ENCODE data around the gene MATN3. TPM values are rescaled to one million over a fixed set of nuclear protein-coding genes. Genes with fewer than 3 reads are reported as not detected.

The MATN3 gene
- total and polyA plus RNA-seq, 2 of the 13 experiments (the other 11 are each of a cell fraction or from before 2014, with no cell fraction given): 36.1 to 208 TPM

GRCh38 chr2:20011276-20012031 lies 1.0 kb downstream of the MATN3 start (continued):
- TF ChIP-seq ZNF18 (CRISPR knock-in tag; IDR thresholded peaks at IDR 0.05; ENCODE audit: insufficient replicate concordance) (no peak), NFRKB (IDR thresholded peaks at IDR 0.05) (no peak), KLF12 (CRISPR knock-in tag; IDR thresholded peaks at IDR 0.05; ENCODE audit: borderline replicate concordance) (no peak), CSRNP2 (CRISPR knock-in tag; conservative IDR thresholded peaks at IDR 0.05; ENCODE audit: low read depth) (no peak), ZNF124 (CRISPR knock-in tag; IDR thresholded peaks at IDR 0.05) (no peak), PBX3 (CRISPR knock-in tag; IDR thresholded peaks at IDR 0.05; ENCODE audit: borderline replicate concordance) (no peak), ZFP91 (CRISPR knock-in tag; IDR thresholded peaks at IDR 0.05; ENCODE audit: borderline replicate concordance) (no peak), ZNF703 (CRISPR knock-in tag; IDR thresholded peaks at IDR 0.05; ENCODE audit: borderline replicate concordance) (no peak), MZF1 (CRISPR knock-in tag; IDR thresholded peaks at IDR 0.05; ENCODE audit: borderline replicate concordance) (no peak), ZNF253 (CRISPR knock-in tag; IDR thresholded peaks at IDR 0.05; ENCODE audit: borderline replicate concordance) (no peak), ZFP62 (CRISPR knock-in tag; IDR thresholded peaks at IDR 0.05) (no peak), ZBTB2 (CRISPR knock-in tag; IDR thresholded peaks at IDR 0.05; ENCODE audit: low read depth) (no peak), CEBPG (CRISPR knock-in tag; IDR thresholded peaks at IDR 0.05) (no peak), SIX1 (CRISPR knock-in tag; IDR thresholded peaks at IDR 0.05; ENCODE audit: borderline replicate concordance) (no peak), HMG20A (CRISPR knock-in tag; IDR thresholded peaks at IDR 0.05; ENCODE audit: borderline replicate concordance) (no peak), ARID2 (CRISPR knock-in tag; IDR thresholded peaks at IDR 0.05; ENCODE audit: borderline replicate concordance) (peak; percentile 68; the same call in 1 of the 2 replicates), ZNF503 (CRISPR knock-in tag; IDR thresholded peaks at IDR 0.05) (no peak), CBX2 (IDR thresholded peaks at IDR 0.05; ENCODE audit: low read depth, low read length) (no peak), CBX2 (CRISPR knock-in tag; IDR thresholded peaks at IDR 0.05; ENCODE audit: low read depth) (no peak)

Data from HepG2 (cell line).